Amygdala (tissue), 56 donors: ENCODE results near the gene MTFP1.
"Not testable (repeated sequence)": the region's sequence is repeated elsewhere in the genome, so short reads cannot be mapped to it uniquely, and the experiment has no call there.

Source experiments
- DNase-seq, 56 donors: peaks; one replicate each; lab custom pipeline; 2025; lab: John Stamatoyannopoulos, UW

The MTFP1 gene

GRCh38 chr22:30451488-30451887, 25.9 kb downstream of the MTFP1 start:
- DNase-seq, result not testable (repeated sequence)

DNA sequence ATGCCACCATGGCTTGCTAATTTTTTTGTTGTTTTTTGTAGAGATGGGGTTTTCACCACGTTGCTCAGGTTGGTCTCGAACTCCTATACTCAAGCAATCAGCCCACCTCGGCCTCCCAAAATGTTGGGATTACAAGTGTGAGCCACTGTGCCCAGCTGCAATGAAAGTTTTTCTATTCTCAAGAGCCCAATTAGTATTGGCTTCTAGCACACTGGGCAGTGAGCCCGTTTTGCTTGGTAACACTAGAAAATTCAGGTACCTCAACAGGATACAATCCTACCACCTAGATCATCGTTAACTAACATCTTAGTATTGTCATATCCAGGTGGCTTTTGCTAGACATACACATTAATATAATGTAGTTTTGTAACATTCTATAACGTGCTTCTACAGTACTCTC, 27.3 kb downstream of the MTFP1 start:
- no peak for DNase-seq

GRCh38 chr22:30453731-30454510, 28.4 kb downstream of the MTFP1 start:
- DNase-seq, result no peak

GRCh38 chr22:30455075-30455840, 29.7 kb downstream of the MTFP1 start:
- no peak for DNase-seq

GRCh38 chr22:30457981-30458380, 32.4 kb downstream of the MTFP1 start:
- peak in 34 of 56 donors; percentile 3 to 67 (median 22) for DNase-seq

GRCh38 chr22:30459181-30460052, 33.8 kb downstream of the MTFP1 start:
- no peak for DNase-seq

DNA sequence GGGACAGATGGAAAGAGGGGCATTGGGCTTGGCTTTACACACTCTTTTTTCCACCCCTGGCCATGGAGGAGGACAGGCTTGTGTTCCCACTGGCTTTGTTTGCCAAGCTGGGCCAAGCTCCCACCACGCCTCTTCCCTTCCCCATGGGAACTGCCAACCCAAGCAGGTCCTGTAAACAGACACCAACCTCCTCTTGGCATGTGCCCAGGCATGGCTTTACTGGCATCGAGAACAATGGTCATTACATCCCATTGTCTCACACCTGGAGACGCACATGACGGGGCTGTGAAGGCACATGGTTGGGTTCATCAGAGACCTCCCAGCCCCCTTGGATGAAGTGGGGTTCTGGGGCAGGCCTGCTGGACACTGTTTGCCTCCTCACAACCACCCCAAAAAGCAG, 34.6 kb downstream of the MTFP1 start:
- DNase-seq, result no peak

- not testable (repeated sequence) for DNase-seq
Measured at GRCh38 chr22:30460555-30460954, 35.0 kb downstream of the MTFP1 start.

- no peak for DNase-seq
Measured at GRCh38 chr22:30469165-30469564, 43.6 kb downstream of the MTFP1 start.

DNA sequence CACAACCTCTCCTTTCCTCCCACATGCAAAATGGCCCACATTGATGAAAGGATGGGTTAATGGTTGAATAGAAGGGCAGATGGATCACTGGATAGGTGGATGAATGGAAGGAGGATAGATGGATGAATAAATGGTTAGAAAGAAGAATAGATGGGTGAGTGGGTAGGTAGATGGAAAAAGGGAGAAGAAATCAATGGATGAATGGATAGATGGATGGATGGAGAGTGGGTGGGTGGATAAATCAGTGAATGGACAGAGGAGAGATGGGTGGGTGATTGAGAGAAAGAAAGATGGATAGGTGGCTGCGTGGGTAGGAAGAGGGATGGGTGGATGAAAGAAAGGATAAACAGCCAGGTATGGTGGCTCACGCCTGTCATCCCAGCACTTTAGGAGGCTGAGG, 45.1 kb downstream of the MTFP1 start:
- no peak for DNase-seq

GRCh38 chr22:30471616-30472318, 46.2 kb downstream of the MTFP1 start, which contains the start of gene SEC14L3:
Gene SEC14L3, minus strand, starts transcription at chr22:30472017. Its CDS starts 59 bp downstream, at chr22:30471958.
- peak in 7 of 56 donors; percentile 4 to 35 (median 11) for DNase-seq

DNA sequence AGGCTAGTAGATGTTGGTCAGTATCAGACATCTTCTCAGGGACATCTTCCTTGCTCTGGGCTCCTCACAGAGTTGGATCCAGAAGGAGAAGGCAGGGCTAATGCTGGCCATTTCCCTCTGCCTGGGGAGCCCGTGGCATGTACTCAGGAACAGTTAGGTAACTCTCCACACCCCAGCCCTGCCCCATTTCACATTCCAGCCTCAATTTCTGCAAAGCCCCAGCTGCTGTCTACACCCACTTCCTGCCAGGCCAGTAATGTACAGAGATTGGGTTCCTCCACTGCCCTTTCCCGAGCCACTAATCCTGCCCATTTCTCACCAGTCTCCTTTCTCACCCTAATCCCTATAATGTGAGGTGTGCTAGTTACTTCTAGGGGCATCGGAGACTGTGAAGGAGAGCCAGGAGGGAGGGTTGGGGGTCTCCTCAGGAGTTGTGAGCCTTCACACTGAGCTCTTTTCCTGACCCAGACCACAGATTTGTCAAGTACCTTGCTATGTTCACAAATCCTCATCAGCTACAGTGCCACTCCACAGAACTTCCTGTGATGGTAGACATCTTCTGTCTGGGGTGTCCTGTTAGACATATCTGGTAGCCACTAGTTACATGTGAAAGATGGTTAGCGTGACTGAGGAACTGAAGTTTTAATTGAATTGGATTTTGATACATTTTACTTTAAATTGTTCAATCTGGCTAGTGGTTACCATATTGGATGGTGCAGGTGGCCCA, 47.6 kb downstream of the MTFP1 start:
- no peak for DNase-seq

GRCh38 chr22:30474121-30474520, 48.6 kb downstream of the MTFP1 start:
- no peak for DNase-seq

GRCh38 chr22:30474683-30475424, 49.3 kb downstream of the MTFP1 start:
- no peak for DNase-seq
